SK-N-SH treated with all-trans-retinoic acid at 6 μM for 48 hours (cell line): Measurements from ENCODE around the gene PUM1.

Experiments
- SNAI2 ChIP-seq: fragments of 250-450 bp; sonication (Bioruptor Pico); IDR thresholded peaks from 2 replicates; pipeline ENCODE4 v1.5.0; 2020; ENCODE audit warnings: mild to moderate bottlenecking, moderate library complexity
- TCF4 ChIP-seq: fragments of 250-450 bp; sonication (Bioruptor Pico); IDR thresholded peaks from 2 replicates; pipeline ENCODE4 v1.8.0; 2021; ENCODE audit warnings: mild to moderate bottlenecking, moderate library complexity, borderline replicate concordance
- ZNF70 ChIP-seq: fragments of 450-650 bp; formaldehyde crosslinking; IDR thresholded peaks from 2 replicates; pipeline ENCODE4 v1.5.0; 2020; ENCODE audit warnings: mild to moderate bottlenecking, moderate library complexity
- ZNF8 ChIP-seq: fragments of 450-650 bp; formaldehyde crosslinking; IDR thresholded peaks from 2 replicates; pipeline ENCODE4 v1.5.0; 2020; ENCODE audit warnings: mild to moderate bottlenecking, moderate library complexity
- TF ChIP-seq, protein P1 (sequence below): fragments of 250-450 bp; sonication (Bioruptor Pico); IDR thresholded peaks from 2 replicates; pipeline ENCODE4 v1.8.0; 2021; ENCODE audit warnings: low read depth, mild to moderate bottlenecking, moderate library complexity, borderline replicate concordance

DNA sequence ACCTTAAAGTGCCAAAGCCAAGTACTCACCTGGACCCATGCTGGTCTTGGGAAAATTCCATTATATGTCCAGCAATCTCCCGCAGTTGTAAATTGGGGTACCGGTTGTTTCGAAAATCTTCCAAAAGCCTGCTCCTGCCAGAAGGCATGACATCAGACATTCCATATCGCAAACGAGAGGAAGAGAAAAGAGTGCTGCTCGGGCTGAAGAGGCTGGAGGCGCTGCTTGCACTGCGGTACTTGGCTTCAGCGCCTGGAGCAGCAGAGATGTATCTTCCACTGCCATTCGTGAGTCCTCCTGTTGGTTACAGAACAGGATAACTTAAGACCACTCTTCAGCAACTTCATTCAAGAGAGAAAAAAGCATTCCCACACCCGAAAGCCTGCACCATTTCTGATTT is 111.8 kb downstream of the PUM1 start:
- TF ChIP-seq ZNF70 (CRISPR knock-in tag): no peak
- TF ChIP-seq, protein P1, sequence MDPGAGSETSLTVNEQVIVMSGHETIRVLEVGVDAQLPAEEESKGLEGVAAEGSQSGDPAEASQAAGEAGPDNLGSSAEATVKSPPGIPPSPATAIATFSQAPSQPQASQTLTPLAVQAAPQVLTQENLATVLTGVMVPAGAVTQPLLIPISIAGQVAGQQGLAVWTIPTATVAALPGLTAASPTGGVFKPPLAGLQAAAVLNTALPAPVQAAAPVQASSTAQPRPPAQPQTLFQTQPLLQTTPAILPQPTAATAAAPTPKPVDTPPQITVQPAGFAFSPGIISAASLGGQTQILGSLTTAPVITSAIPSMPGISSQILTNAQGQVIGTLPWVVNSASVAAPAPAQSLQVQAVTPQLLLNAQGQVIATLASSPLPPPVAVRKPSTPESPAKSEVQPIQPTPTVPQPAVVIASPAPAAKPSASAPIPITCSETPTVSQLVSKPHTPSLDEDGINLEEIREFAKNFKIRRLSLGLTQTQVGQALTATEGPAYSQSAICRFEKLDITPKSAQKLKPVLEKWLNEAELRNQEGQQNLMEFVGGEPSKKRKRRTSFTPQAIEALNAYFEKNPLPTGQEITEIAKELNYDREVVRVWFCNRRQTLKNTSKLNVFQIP (CRISPR knock-in tag): no peak
- no peak for TF ChIP-seq ZNF8
- TF ChIP-seq SNAI2 (CRISPR knock-in tag): no peak
- no peak for TF ChIP-seq TCF4
